Nephron (organoid): Measurements from ENCODE around the gene SPTLC3.

ENCODE experiments used
- H3K27ac Mint-ChIP-seq, 3 experiments: 2 replicates each; pipeline ENCODE4 v1.8.0; 2020; ENCODE audit warnings: mixed read lengths in 3 of 3, mild to moderate bottlenecking in 2 of 3, moderate library complexity in 1 of 3
- H3K27me3 Mint-ChIP-seq: 2 replicates; pipeline ENCODE4 v1.8.0; 2021; ENCODE audit warnings: low read depth, mild to moderate bottlenecking, moderate library complexity, mixed read lengths
- H3K36me3 Mint-ChIP-seq: 2 replicates; pipeline ENCODE4 v1.8.0; 2020; ENCODE audit warnings: low read depth, mixed read lengths
- H3K4me1 Mint-ChIP-seq: 2 replicates; pipeline ENCODE4 v1.8.0; 2020; ENCODE audit warnings: mixed read lengths
- H3K4me3 Mint-ChIP-seq, 3 experiments: 2 replicates each; pipeline ENCODE4 v1.8.0; 2020; ENCODE audit warnings: mild to moderate bottlenecking in 3 of 3, mixed read lengths in 3 of 3, moderate library complexity in 2 of 3
- H3K9me3 Mint-ChIP-seq: 2 replicates; pipeline ENCODE4 v1.8.0; 2020; ENCODE audit warnings: mixed read lengths
- CTCF ChIP-seq, 3 experiments: fragments of 200-600 bp; sonication (generic); IDR thresholded peaks; one replicate each; pipeline ENCODE4 v1.5.0; 2021; ENCODE audit warnings: antibody characterized with exemption in 3 of 3; ENCODE audit not compliant: unreplicated experiment in 3 of 3

The SPTLC3 gene

GRCh38 chr20:13205425-13205824 is 196.7 kb downstream of the SPTLC3 start:
- no peaks in the 10 kb centered on the region for H3K36me3 Mint-ChIP-seq
- H3K4me3 Mint-ChIP-seq = no peak overlapping the region
- no peaks in the 10 kb centered on the region for H3K9me3 Mint-ChIP-seq
- H3K27me3 Mint-ChIP-seq = no peaks in the 10 kb centered on the region
- H3K27ac Mint-ChIP-seq = no peak overlapping the region
- H3K4me1 Mint-ChIP-seq = no peaks in the 10 kb centered on the region
- no peak for TF ChIP-seq CTCF (IDR thresholded peaks at IDR 0.05; ENCODE audit: unreplicated experiment in 3 of 3)

DNA sequence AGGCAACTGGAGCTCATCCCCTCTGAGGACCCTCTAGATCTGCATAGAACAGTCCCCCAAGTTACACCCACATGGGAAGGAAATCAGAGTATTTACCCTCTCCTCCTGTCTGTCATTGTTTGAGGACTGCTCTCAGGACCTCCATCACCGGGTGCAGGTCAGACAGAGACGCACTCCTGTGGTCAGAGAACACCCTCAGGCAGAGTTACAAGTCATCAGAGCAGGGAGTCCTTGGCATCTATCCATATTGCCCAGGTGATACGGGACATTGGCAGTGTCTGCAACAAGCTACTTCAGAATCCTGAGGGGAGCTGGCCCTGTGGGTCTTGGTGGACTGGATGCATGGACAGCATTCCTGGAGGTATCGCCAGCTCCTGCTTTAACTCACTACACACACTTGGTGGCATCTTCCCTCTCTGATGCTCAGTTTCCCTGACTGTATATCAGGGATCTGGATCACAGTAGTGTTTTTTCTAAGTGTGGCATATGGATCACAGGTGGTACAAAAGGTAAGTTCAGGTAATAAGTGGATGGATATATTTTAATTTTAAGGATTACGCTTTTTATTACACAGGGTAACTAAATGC is 197.2 kb downstream of the SPTLC3 start:
- H3K27me3 Mint-ChIP-seq = no peaks in the 10 kb centered on the region
- no peaks in the 10 kb centered on the region for H3K4me1 Mint-ChIP-seq
- no peak overlapping the region for H3K4me3 Mint-ChIP-seq
- no peak for TF ChIP-seq CTCF (IDR thresholded peaks at IDR 0.05; ENCODE audit: unreplicated experiment in 3 of 3)
- no peaks in the 10 kb centered on the region for H3K9me3 Mint-ChIP-seq
- H3K27ac Mint-ChIP-seq = no peak overlapping the region
- H3K36me3 Mint-ChIP-seq = no peaks in the 10 kb centered on the region

- Mint-ChIP-seq H3K27ac (no peak overlapping the region), H3K4me3 (no peak overlapping the region), H3K9me3 (no peaks in the 10 kb centered on the region), H3K36me3 (no peaks in the 10 kb centered on the region), H3K27me3 (no peaks in the 10 kb centered on the region), H3K4me1 (no peaks in the 10 kb centered on the region)
- no peak for TF ChIP-seq CTCF (IDR thresholded peaks at IDR 0.05; ENCODE audit: unreplicated experiment in 3 of 3)
Measured at GRCh38 chr20:13207016-13207415, 198.2 kb downstream of the SPTLC3 start.

DNA sequence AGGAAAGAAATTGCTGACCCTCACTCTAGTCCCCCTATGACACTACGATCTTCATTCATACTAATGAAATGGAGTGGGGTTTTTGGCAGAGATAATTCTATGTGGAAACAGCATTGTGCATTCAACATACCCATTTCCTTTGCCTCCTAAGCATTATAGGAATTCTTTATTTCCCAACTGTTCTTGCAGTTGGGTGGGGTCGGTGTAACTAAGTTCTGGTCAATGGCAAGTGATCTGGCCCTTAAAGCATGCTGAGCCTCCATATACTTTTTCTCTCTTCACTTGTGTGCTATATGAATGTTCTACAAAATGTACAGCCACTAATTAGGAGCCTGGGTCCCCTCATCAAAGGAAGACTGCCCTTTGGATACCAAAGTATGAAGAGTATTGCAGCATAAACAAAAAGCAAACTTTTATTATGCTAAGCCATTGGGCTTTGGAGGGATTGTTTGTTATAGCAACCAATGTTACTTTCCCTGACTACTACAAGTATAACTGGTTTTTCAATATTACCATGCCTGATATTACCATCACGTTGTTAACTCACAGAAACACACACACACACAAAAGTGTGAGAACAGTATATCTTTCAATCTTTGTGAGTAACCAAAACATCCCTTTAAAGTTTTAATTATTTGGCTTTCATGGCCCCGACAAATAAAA is 203.3 kb downstream of the SPTLC3 start:
- Mint-ChIP-seq H3K4me3 (no peak overlapping the region), H3K9me3 (no peaks in the 10 kb centered on the region), H3K27ac (no peak overlapping the region), H3K4me1 (no peaks in the 10 kb centered on the region), H3K36me3 (no peaks in the 10 kb centered on the region), H3K27me3 (peaks cover 30% of the 10 kb centered on the region)
- TF ChIP-seq CTCF (IDR thresholded peaks at IDR 0.05; ENCODE audit: unreplicated experiment in 3 of 3) = no peak

DNA sequence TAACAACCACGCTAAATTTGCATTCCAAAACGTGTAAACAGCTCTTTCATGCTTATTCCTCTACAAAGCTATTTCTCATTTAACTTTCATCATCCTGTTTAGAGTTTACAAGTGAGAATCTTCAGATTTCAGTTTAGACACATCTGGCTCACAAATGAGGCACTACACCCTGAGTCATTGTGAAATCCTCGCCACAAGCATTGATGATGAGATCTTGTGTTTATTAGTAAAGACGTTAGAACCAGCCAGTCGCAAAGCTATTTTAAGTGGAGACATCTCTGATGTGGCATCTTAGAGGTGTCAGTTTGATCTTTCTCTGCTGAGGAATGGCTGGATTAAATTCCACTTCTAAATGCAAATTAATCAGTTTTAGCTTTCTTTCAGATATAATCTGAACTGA is 204.0 kb downstream of the SPTLC3 start:
- no peaks in the 10 kb centered on the region for H3K9me3 Mint-ChIP-seq
- H3K36me3 Mint-ChIP-seq = no peaks in the 10 kb centered on the region
- TF ChIP-seq CTCF (IDR thresholded peaks at IDR 0.05; ENCODE audit: unreplicated experiment in 3 of 3) = no peak
- H3K4me3 Mint-ChIP-seq = no peak overlapping the region
- H3K4me1 Mint-ChIP-seq = no peaks in the 10 kb centered on the region
- no peak overlapping the region for H3K27ac Mint-ChIP-seq
- peaks cover 37% of the 10 kb centered on the region for H3K27me3 Mint-ChIP-seq

DNA sequence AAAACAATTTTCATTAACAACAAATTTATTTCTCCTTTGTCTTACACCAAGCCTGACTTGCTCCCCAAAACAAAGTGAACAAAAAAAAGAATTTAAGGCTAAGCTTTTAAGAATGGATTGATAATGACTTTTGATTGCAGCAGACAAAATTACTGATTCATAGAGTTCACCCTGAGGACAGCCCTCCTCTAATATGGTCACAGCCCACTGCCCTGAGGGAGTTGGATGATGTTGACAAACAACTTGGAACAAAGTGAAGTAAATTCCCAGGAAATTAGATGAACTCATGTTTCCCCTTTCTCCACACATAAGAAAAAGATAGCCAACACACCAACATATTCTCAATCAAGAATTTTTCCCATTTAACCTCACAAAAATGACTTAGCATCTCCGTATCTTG is 204.6 kb downstream of the SPTLC3 start:
- H3K4me1 Mint-ChIP-seq = no peaks in the 10 kb centered on the region
- no peak overlapping the region for H3K27ac Mint-ChIP-seq
- no peaks in the 10 kb centered on the region for H3K9me3 Mint-ChIP-seq
- no peak overlapping the region for H3K4me3 Mint-ChIP-seq
- no peak for TF ChIP-seq CTCF (IDR thresholded peaks at IDR 0.05; ENCODE audit: unreplicated experiment in 3 of 3)
- H3K27me3 Mint-ChIP-seq = peaks cover 43% of the 10 kb centered on the region
- no peaks in the 10 kb centered on the region for H3K36me3 Mint-ChIP-seq
